ENCODE measurements around the gene ZNF423. TPM values are rescaled to one million over a fixed set of nuclear protein-coding genes. Genes with fewer than 3 reads are reported as not detected.

Gene ZNF423
- total and polyA plus RNA-seq, 2 experiments from 2014 or later: 12.3 to 22.2 TPM

- peaks cover 6% of the 10 kb centered on the region for H3K27me3 ChIP-seq
- no peak overlapping the region for H3K27ac ChIP-seq
- no peak overlapping the region for H3K4me3 ChIP-seq
- no peak for TF ChIP-seq CTCF (IDR thresholded peaks at IDR 0.05; ENCODE audit: low read depth, low read length)
- H3K9me3 ChIP-seq (ENCODE audit: low read depth): no peaks in the 10 kb centered on the region
- no peaks in the 10 kb centered on the region for H3K36me3 ChIP-seq
- no peaks in the 10 kb centered on the region for H3K4me1 ChIP-seq (ENCODE audit: low read depth)
- DNase-seq (ENCODE audit: low read depth in 1 of 2, low spot score in 1 of 2): no peak
These were observed 384.7 kb downstream of the ZNF423 start for GRCh38 chr16:49471038-49471727.

GRCh38 chr16:49470513-49470991 is 385.4 kb downstream of the ZNF423 start:
- Histone ChIP-seq H3K36me3 (no peaks in the 10 kb centered on the region), H3K9me3 (ENCODE audit: low read depth) (no peaks in the 10 kb centered on the region), H3K4me1 (ENCODE audit: low read depth) (no peaks in the 10 kb centered on the region), H3K4me3 (no peak overlapping the region), H3K27me3 (peaks cover 13% of the 10 kb centered on the region), H3K27ac (no peak overlapping the region)
- TF ChIP-seq CTCF (IDR thresholded peaks at IDR 0.05; ENCODE audit: low read depth, low read length): no peak
- no peak for DNase-seq (ENCODE audit: low read depth in 1 of 2, low spot score in 1 of 2)

GRCh38 chr16:49469930-49470451 is 385.9 kb downstream of the ZNF423 start:
- no peaks in the 10 kb centered on the region for H3K9me3 ChIP-seq (ENCODE audit: low read depth)
- no peaks in the 10 kb centered on the region for H3K4me1 ChIP-seq (ENCODE audit: low read depth)
- no peak overlapping the region for H3K4me3 ChIP-seq
- no peaks in the 10 kb centered on the region for H3K36me3 ChIP-seq
- no peak overlapping the region for H3K27ac ChIP-seq
- DNase-seq (ENCODE audit: low read depth in 1 of 2, low spot score in 1 of 2): no peak
- TF ChIP-seq CTCF (IDR thresholded peaks at IDR 0.05; ENCODE audit: low read depth, low read length): no peak
- peaks cover 18% of the 10 kb centered on the region for H3K27me3 ChIP-seq

GRCh38 chr16:49469311-49469670 is 386.6 kb downstream of the ZNF423 start:
- no peak overlapping the region for H3K27ac ChIP-seq
- DNase-seq (ENCODE audit: low read depth in 1 of 2, low spot score in 1 of 2): no peak
- no peaks in the 10 kb centered on the region for H3K4me1 ChIP-seq (ENCODE audit: low read depth)
- H3K27me3 ChIP-seq: peaks cover 21% of the 10 kb centered on the region
- H3K9me3 ChIP-seq (ENCODE audit: low read depth): no peaks in the 10 kb centered on the region
- TF ChIP-seq CTCF (IDR thresholded peaks at IDR 0.05; ENCODE audit: low read depth, low read length): no peak
- H3K4me3 ChIP-seq: no peak overlapping the region
- H3K36me3 ChIP-seq: no peaks in the 10 kb centered on the region

- Histone ChIP-seq H3K27me3 (peaks cover 21% of the 10 kb centered on the region), H3K4me1 (ENCODE audit: low read depth) (no peaks in the 10 kb centered on the region), H3K27ac (no peak overlapping the region), H3K36me3 (no peaks in the 10 kb centered on the region), H3K4me3 (no peak overlapping the region), H3K9me3 (ENCODE audit: low read depth) (no peaks in the 10 kb centered on the region)
- no peak for TF ChIP-seq CTCF (IDR thresholded peaks at IDR 0.05; ENCODE audit: low read depth, low read length)
- DNase-seq (ENCODE audit: low read depth in 1 of 2, low spot score in 1 of 2): no peak
These were observed 387.2 kb downstream of the ZNF423 start for GRCh38 chr16:49468611-49469310.
